Heart right ventricle (tissue), 16 donors: ENCODE measurements around the gene PEX5. TPM values are rescaled to one million over a fixed set of nuclear protein-coding genes. Genes with fewer than 3 reads are reported as not detected.

Experiments used
- ATAC-seq, 8 donors: fragments of 200-7000 bp; cut with Tn5 transposase; one replicate each; pipeline ENCODE4 v1.9.1; 2020; ENCODE audit warnings: mild to moderate bottlenecking in 8 of 8, moderate library complexity in 8 of 8, moderate number of reproducible peaks in 1 of 8
- DNase-seq, 2 donors: peaks; one replicate each; pipeline ENCODE4 v3.0.0-alpha.2; 2020
- H3K27ac ChIP-seq, 10 donors: fragments of 200-600 bp; sonication (generic) in 2 of 10; one replicate each; pipeline versions ENCODE4 v1.5.0 to v1.8.0; 2020 to 2022; ENCODE audit warnings: mild to moderate bottlenecking in 3 of 10
- H3K27me3 ChIP-seq, 7 donors: fragments of 200-600 bp; one replicate each; pipeline ENCODE4 v1.8.0; 2021 to 2022; ENCODE audit warnings: mild to moderate bottlenecking in 2 of 7
- H3K36me3 ChIP-seq, 9 donors: fragments of 200-600 bp; sonication (generic) in 1 of 9; one replicate each; pipeline versions ENCODE4 v1.5.0 to v1.8.0; 2020 to 2022; ENCODE audit warnings: mild to moderate bottlenecking in 2 of 9
- H3K4me1 ChIP-seq, 9 donors: fragments of 200-600 bp; sonication (generic) in 1 of 9; one replicate each; pipeline versions ENCODE4 v1.5.0 to v1.8.0; 2020 to 2022; ENCODE audit warnings: mild to moderate bottlenecking in 4 of 9
- H3K4me3 ChIP-seq, 10 donors: fragments of 200-600 bp; sonication (generic) in 2 of 10; one replicate each; pipeline versions ENCODE4 v1.5.0 to v1.8.0; 2020 to 2022; ENCODE audit warnings: mild to moderate bottlenecking in 7 of 10, moderate library complexity in 2 of 10
- H3K9me3 ChIP-seq, 11 donors: fragments of 200-600 bp in 10 of 11; sonication (generic) in 2 of 11; one replicate each; pipeline versions ENCODE4 v1.5.0 to v1.8.0; 2013 to 2022; ENCODE audit warnings: mild to moderate bottlenecking in 2 of 11, control low read depth in 1 of 11, moderate library complexity in 1 of 11
- WGBS, 2 donors: extraction: QIAGEN DNeasy Blood & Tissue Kit; methylation state at CpG; one replicate each; pipeline ENCODE4 v1.1.7; 2013; ENCODE audit warnings: inconsistent platforms in 1 of 2; 5-methylcytosine and 5-hydroxymethylcytosine counted together
- intact Hi-C, 10 donors: fragments of 100-400 bp; cut with DNase I; formaldehyde crosslinking; loops; one replicate each; pipeline versions ENCODE4 v1.11.1 to v1.14.2; 2022
- long read RNA-seq, 3 donors: library from polyadenylated mRNA; unstranded; transcript quantifications; one replicate each; pipeline ENCODE4 v2.0.0, GENCODE V29; 2020 to 2021
- polyA plus RNA-seq, 2 donors: library from polyadenylated mRNA; stranded (reverse); fragments of 200-250 nt; gene quantifications; one replicate each; pipeline ENCODE4 v1.2.3, GENCODE V29; 2013
- total RNA-seq, 10 donors: library from RNA; stranded (reverse); fragmentation: NEBNext Ultra II Directional in 3 of 10; extraction: Animal tissue kit (Norgen Biotek cat#: 25700) in 3 of 10; gene quantifications; one replicate each; pipeline versions ENCODE4 v1.2.1 to v1.2.4, GENCODE V29; 2021 to 2023
- TF ChIP-seq, protein P1 (sequence below), 9 donors: fragments of 200-600 bp; sonication (generic) in 2 of 9; IDR thresholded peaks; one replicate each; pipeline versions ENCODE4 v1.5.0 to v1.8.0; 2021 to 2022; ENCODE audit warnings: antibody characterized with exemption in 9 of 9, mild to moderate bottlenecking in 5 of 9, moderate library complexity in 1 of 9
- donor health status: Arrhythmogenic right ventricular cardiomyopathy.
- donor health status: ischemic (EF 13 %, LVEDD 7.1; RV severe dilation, severe dysfunction).
- donor health status: healthy with polysubstance abuse.
- donor health status: DM: no; HTN: yes; CAD: no.
- donor health status: DM: no; HTN: no; CAD: no.
- donor health status: ischemic (EF 25% LVEDD 6.9; RV normal size, moderate dysfunction).
- donor health status: ischemic (EF 25% LVEDD 5.7; RV mildly dilated, moderate dysfunction).
- donor health status: healthy.
- donor health status: DM: yes; HTN: yes; CAD: no.
- donor health status: Ischemic cardiomyopathy.
- donor health status: ischemic (EF 35%, LVEDD 5.7; RV mildly dilated, moderate dysfunction).
- donor health status: nonischemic (EF 11% LVEDD 7.7; RV severe dilation, severe dysfunction).
- donor health status: DM: yes; HTN: yes; CAD: no.
- donor health status: PGD.
- donor health status: ischemic (EF 29% LVEDD 5.4; RV normal size, mild dysfunction).
- donor health status: nonischemic (EF 23%, LVEDD 6.1; RV moderate dilation, normal function).

PEX5 gene
- total RNA-seq: 10 to 100 TPM; 21.8 to 35.2 (median 29.3) TPM
- polyA plus RNA-seq: 10 to 100 TPM in 1 of 2 donors, 1 to 10 TPM in 1; 9.7 to 25.0 TPM
- long read RNA-seq, donor 1, partial matches to known transcripts: 2 of 8 reads
- long read RNA-seq, donor 1, other reads (novel, unspliced or antisense): 4 of 8 reads
- long read RNA-seq, donor 2, partial matches to known transcripts: 3 of 9 reads
- long read RNA-seq, donor 2, other reads (novel, unspliced or antisense): 4 of 9 reads
- long read RNA-seq, donor 3, transcript PEX5-201 (15 exons, 3,252 nt): major isoform, 18 of 37 reads
- long read RNA-seq, donor 3, partial matches to known transcripts: 5 of 37 reads
- long read RNA-seq, donor 3, other reads (novel, unspliced or antisense): 14 of 37 reads

- Histone ChIP-seq H3K4me1 (peaks cover 6 to 27% (median 18%) of the 10 kb centered on the region in 9 donors), H3K9me3 (no peaks in the 10 kb centered on the region), H3K4me3 (peak within 1 kb of the TSS; percentile 30 to 87 (median 76)), H3K36me3 (peaks cover 0 to 31% (median 0%) of the 10 kb centered on the region in 9 donors), H3K27ac (peak within 1 kb of the TSS; percentile 71 to 96 (median 90)), H3K27me3 (no peaks in the 10 kb centered on the region)
- ATAC-seq (peak; percentile 95 to 99 (median 98)), DNase-seq (peak; percentile 88 to 89)
- intact Hi-C loops: loop anchor here in 1 of 10 donors (5.0 kb wide), 1 partner anchor 47 kb away; no protein-coding TSS in a partner anchor
- 0 to 1% methylated on average over 61 to 66 of the region's 68 CpGs for WGBS, 2 donors
- TF ChIP-seq, protein P1, sequence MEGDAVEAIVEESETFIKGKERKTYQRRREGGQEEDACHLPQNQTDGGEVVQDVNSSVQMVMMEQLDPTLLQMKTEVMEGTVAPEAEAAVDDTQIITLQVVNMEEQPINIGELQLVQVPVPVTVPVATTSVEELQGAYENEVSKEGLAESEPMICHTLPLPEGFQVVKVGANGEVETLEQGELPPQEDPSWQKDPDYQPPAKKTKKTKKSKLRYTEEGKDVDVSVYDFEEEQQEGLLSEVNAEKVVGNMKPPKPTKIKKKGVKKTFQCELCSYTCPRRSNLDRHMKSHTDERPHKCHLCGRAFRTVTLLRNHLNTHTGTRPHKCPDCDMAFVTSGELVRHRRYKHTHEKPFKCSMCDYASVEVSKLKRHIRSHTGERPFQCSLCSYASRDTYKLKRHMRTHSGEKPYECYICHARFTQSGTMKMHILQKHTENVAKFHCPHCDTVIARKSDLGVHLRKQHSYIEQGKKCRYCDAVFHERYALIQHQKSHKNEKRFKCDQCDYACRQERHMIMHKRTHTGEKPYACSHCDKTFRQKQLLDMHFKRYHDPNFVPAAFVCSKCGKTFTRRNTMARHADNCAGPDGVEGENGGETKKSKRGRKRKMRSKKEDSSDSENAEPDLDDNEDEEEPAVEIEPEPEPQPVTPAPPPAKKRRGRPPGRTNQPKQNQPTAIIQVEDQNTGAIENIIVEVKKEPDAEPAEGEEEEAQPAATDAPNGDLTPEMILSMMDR (IDR thresholded peaks at IDR 0.05): peak in 2 of 9 donors; percentile 30 to 31
Observed at GRCh38 chr12:7189398-7190267, at the start of gene PEX5. Gene PEX5 (plus strand): TSS chr12:7189686. CDS start chr12:7190378, 692 bp downstream.

DNA sequence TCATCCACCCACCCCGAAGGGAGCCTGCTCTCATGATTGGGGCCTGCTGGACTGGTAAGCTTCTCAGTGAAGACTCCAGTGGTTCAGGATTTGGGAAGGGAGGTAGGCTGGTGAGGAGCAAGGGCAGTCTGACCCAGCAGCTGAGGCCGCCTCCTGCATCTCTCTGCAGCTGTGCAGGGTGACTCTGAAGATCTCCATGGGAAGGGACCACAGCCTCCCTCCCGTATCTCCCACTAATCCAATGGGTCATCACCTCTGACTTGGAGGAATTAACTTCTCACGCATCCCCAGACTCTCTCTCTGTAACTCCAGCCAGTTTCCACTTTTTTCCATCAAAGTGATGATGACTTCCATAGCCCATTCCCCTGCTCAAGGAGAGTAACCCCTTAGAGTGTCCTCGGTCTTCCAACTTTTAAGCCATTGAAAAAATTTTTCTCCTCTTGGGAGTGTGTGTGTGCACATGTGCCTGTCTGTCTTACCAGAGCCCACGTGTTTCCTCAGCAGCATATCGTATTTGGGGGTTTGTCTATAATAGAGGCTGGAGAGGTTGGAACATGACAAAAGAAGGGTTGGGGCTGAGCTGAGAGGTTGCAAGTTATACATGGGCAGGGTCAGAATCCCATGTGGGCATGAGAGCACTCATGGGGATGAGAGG lies 48.0 kb upstream of the PEX5 start:
- DNase-seq (no peak), ATAC-seq (no peak)
- no peaks in the 10 kb centered on the region for H3K27me3 ChIP-seq
- H3K4me3 ChIP-seq: no peak overlapping the region
- H3K9me3 ChIP-seq: peaks cover 0 to 4% (median 0%) of the 10 kb centered on the region in 11 donors
- TF ChIP-seq, protein P1 (IDR thresholded peaks at IDR 0.05): no peak
- no peak overlapping the region for H3K27ac ChIP-seq
- 87% methylated on average over 7 of the region's 7 CpGs for WGBS, 2 donors
- intact Hi-C loops: loop anchor here in 2 of 10 donors (5.0 to 10.0 kb wide), 2 partner anchors 46 to 493 kb away; partner anchors contain the start of gene PEX5 (in 1 of the 2)
- peaks cover 0 to 8% (median 0%) of the 10 kb centered on the region in 9 donors for H3K4me1 ChIP-seq
- peaks cover 0 to 68% (median 0%) of the 10 kb centered on the region in 9 donors for H3K36me3 ChIP-seq

GRCh38 chr12:7142056-7142644 lies 47.3 kb upstream of the PEX5 start:
- ATAC-seq (peak in 5 of 8 donors; percentile 27 to 58 (median 39)), DNase-seq (no peak)
- Histone ChIP-seq H3K27ac (no peak overlapping the region), H3K9me3 (peaks cover 0 to 4% (median 0%) of the 10 kb centered on the region in 11 donors), H3K27me3 (no peaks in the 10 kb centered on the region), H3K36me3 (peaks cover 0 to 67% (median 0%) of the 10 kb centered on the region in 9 donors), H3K4me3 (no peak overlapping the region), H3K4me1 (peaks cover 0 to 8% (median 0%) of the 10 kb centered on the region in 9 donors)
- TF ChIP-seq, protein P1 (IDR thresholded peaks at IDR 0.05): peak; percentile 22 to 68 (median 57)
- WGBS, 2 donors: 69 to 79% methylated on average over 5 of the region's 5 CpGs
- intact Hi-C loops: loop anchor here in 2 of 10 donors (5.0 to 10.0 kb wide), 2 partner anchors 45 to 493 kb away; partner anchors contain the start of gene PEX5 (in 1 of the 2)
